Mesenchymal stem cell (in vitro differentiated cells and primary cell): ENCODE measurements around the gene RIN3.

Experiments
- DNase-seq: peaks from one replicate; pipeline ENCODE4 v3.0.0-alpha.2; 2013
- H2AFZ ChIP-seq: one replicate; pipeline ENCODE4 v1.6.1; 2013; ENCODE audit warnings: low read depth, mild to moderate bottlenecking, control low read depth, inconsistent platforms, low read length, moderate library complexity
- H2AK5ac ChIP-seq: 2 replicates; pipeline ENCODE4 v1.6.1; 2013; ENCODE audit warnings: low read length, moderate library complexity, mild to moderate bottlenecking, inconsistent platforms; ENCODE audit not compliant: severe bottlenecking
- H2BK120ac ChIP-seq: one replicate; pipeline ENCODE4 v1.6.1; 2013; ENCODE audit warnings: low read depth, mild to moderate bottlenecking, inconsistent platforms, low read length, moderate library complexity
- H2BK12ac ChIP-seq, 2 experiments: one replicate each; pipeline ENCODE4 v1.6.1; 2013; ENCODE audit warnings: inconsistent platforms in 2 of 2, low read length in 2 of 2, mild to moderate bottlenecking in 2 of 2, moderate library complexity in 2 of 2, control low read depth in 1 of 2
- H2BK15ac ChIP-seq: one replicate; pipeline ENCODE4 v1.6.1; 2013; ENCODE audit warnings: mild to moderate bottlenecking, low read depth, inconsistent platforms; ENCODE audit not compliant: poor library complexity, severe bottlenecking
- H2BK5ac ChIP-seq: 2 replicates; pipeline ENCODE4 v1.6.1; 2013; ENCODE audit warnings: low read depth, mild to moderate bottlenecking, low read length, control low read depth, inconsistent platforms; ENCODE audit not compliant: poor library complexity, severe bottlenecking
- H3K14ac ChIP-seq, 2 experiments: one replicate each; pipeline ENCODE4 v1.6.1; 2013; ENCODE audit warnings: inconsistent platforms in 2 of 2, low read length in 2 of 2, control low read depth in 1 of 2, mild to moderate bottlenecking in 1 of 2, moderate library complexity in 1 of 2
- H3K18ac ChIP-seq, 2 experiments: one replicate each; pipeline ENCODE4 v1.6.1; 2013; ENCODE audit warnings: inconsistent platforms in 2 of 2, low read length in 2 of 2, control low read depth in 1 of 2, low read depth in 1 of 2, mild to moderate bottlenecking in 1 of 2
- H3K23ac ChIP-seq, 2 experiments: one replicate each; pipeline ENCODE4 v1.6.1; 2013; ENCODE audit warnings: inconsistent platforms in 2 of 2, low read length in 2 of 2, mild to moderate bottlenecking in 2 of 2, moderate library complexity in 2 of 2, control low read depth in 1 of 2
- H3K27ac ChIP-seq: 2 replicates; pipeline ENCODE4 v1.5.1; 2013; ENCODE audit warnings: mild to moderate bottlenecking, moderate library complexity, low read length, control low read depth, inconsistent platforms; ENCODE audit not compliant: poor library complexity, severe bottlenecking
- H3K27me3 ChIP-seq, 2 experiments: 2 replicates each; pipeline versions ENCODE4 v1.6.1 to v1.7.0; 2013; ENCODE audit warnings: low read length in 2 of 2, mild to moderate bottlenecking in 2 of 2, moderate library complexity in 2 of 2, control low read depth in 1 of 2, inconsistent platforms in 1 of 2; ENCODE audit not compliant: control insufficient read depth in 1 of 2, insufficient read depth in 1 of 2
- H3K36me3 ChIP-seq, 2 experiments: 2 replicates each; pipeline versions ENCODE4 v1.6.1 to v1.7.0; 2013; ENCODE audit warnings: low read length in 2 of 2, control low read depth in 1 of 2, inconsistent platforms in 1 of 2, low read depth in 1 of 2, mild to moderate bottlenecking in 1 of 2; ENCODE audit not compliant: insufficient read depth in 2 of 2, control insufficient read depth in 1 of 2
- H3K4ac ChIP-seq, 2 experiments: one replicate each; pipeline ENCODE4 v1.6.1; 2013; ENCODE audit warnings: inconsistent platforms in 2 of 2, low read length in 2 of 2, mild to moderate bottlenecking in 2 of 2, moderate library complexity in 2 of 2, control low read depth in 1 of 2, low read depth in 1 of 2
- H3K4me1 ChIP-seq: 2 replicates; pipeline ENCODE4 v1.6.1; 2013; ENCODE audit warnings: low read depth, low read length, control low read depth; ENCODE audit not compliant: control insufficient read depth, insufficient read depth
- H3K4me2 ChIP-seq: 2 replicates; pipeline ENCODE4 v1.6.1; 2013; ENCODE audit warnings: low read length, mild to moderate bottlenecking, inconsistent platforms; ENCODE audit not compliant: poor library complexity, severe bottlenecking
- H3K4me3 ChIP-seq, 2 experiments: 2 replicates each; pipeline versions ENCODE4 v1.5.1 to v1.7.0; 2013; ENCODE audit warnings: low read length in 2 of 2, mild to moderate bottlenecking in 2 of 2, control low read depth in 1 of 2, low read depth in 1 of 2; ENCODE audit not compliant: insufficient read depth in 1 of 2
- H3K79me1 ChIP-seq: replicated peaks from 2 replicates; pipeline ENCODE4 v1.6.1; 2013; ENCODE audit warnings: mild to moderate bottlenecking, control low read depth, low read length, inconsistent platforms; ENCODE audit not compliant: poor library complexity, severe bottlenecking
- H3K9ac ChIP-seq: 2 replicates; pipeline ENCODE4 v1.7.0; 2013; ENCODE audit warnings: mild to moderate bottlenecking, low read length, moderate library complexity
- H3K9me3 ChIP-seq: 2 replicates; pipeline ENCODE4 v1.7.0; 2013; ENCODE audit warnings: mild to moderate bottlenecking, low read length; ENCODE audit not compliant: control insufficient read depth
- H4K8ac ChIP-seq: one replicate; pipeline ENCODE4 v1.6.1; 2013; ENCODE audit warnings: inconsistent platforms, mild to moderate bottlenecking, low read length, moderate library complexity
- H4K91ac ChIP-seq: one replicate; pipeline ENCODE4 v1.6.1; 2013; ENCODE audit warnings: mild to moderate bottlenecking, low read length, inconsistent platforms
- WGBS: methylation state at CpG from one replicate; pipeline ENCODE4 v1.1.7; 2013; ENCODE audit warnings: mixed read lengths; 5-methylcytosine and 5-hydroxymethylcytosine counted together

The RIN3 gene

GRCh38 chr14:92510972-92511371 lies 2.6 kb upstream of the RIN3 start:
- WGBS = 82% methylated on average over 2 of the region's 2 CpGs

GRCh38 chr14:92511453-92512238 lies 1.9 kb upstream of the RIN3 start:
- no peak overlapping the region for H2BK15ac ChIP-seq
- no peak overlapping the region for H4K91ac ChIP-seq
- H3K14ac ChIP-seq = no peak overlapping the region
- WGBS = 3% methylated on average over 6 of the region's 6 CpGs
- H3K9me3 ChIP-seq = no peaks in the 10 kb centered on the region
- H3K79me1 ChIP-seq = peaks cover 21% of the 10 kb centered on the region
- peak overlapping the region; percentile 94 for H2AK5ac ChIP-seq
- H2AFZ ChIP-seq = no peak overlapping the region
- H3K27me3 ChIP-seq = no peaks in the 10 kb centered on the region
- H2BK120ac ChIP-seq = peak overlapping the region; percentile 77
- no peak overlapping the region for H3K4me3 ChIP-seq
- H3K36me3 ChIP-seq = no peaks in the 10 kb centered on the region
- peak overlapping the region; percentile 88 to 95 for H2BK12ac ChIP-seq
- H2BK5ac ChIP-seq = peak overlapping the region; percentile 83
- H3K18ac ChIP-seq = peak overlapping the region; percentile 65 to 88
- H3K4ac ChIP-seq = peak overlapping the region; percentile 57 to 92
- DNase-seq = peak; percentile 98
- peak overlapping the region; percentile 52 for H4K8ac ChIP-seq
- no peak overlapping the region for H3K4me2 ChIP-seq
- H3K4me1 ChIP-seq = peaks cover 25% of the 10 kb centered on the region
- H3K23ac ChIP-seq = no peak overlapping the region
- H3K9ac ChIP-seq = peak overlapping the region; percentile 82
- H3K27ac ChIP-seq = peak overlapping the region; percentile 94

More at GRCh38 chr14:92510972-92511371, 2.6 kb upstream of the RIN3 start:
- H3K4me2 ChIP-seq = no peak overlapping the region
- no peaks in the 10 kb centered on the region for H3K36me3 ChIP-seq
- peak overlapping the region; percentile 52 for H4K8ac ChIP-seq
- H3K14ac ChIP-seq = no peak overlapping the region
- H3K4me3 ChIP-seq = no peak overlapping the region
- peak overlapping the region; percentile 36 for H4K91ac ChIP-seq
- peak overlapping the region; percentile 94 for H3K27ac ChIP-seq
- H2AK5ac ChIP-seq = peak overlapping the region; percentile 94
- no peaks in the 10 kb centered on the region for H3K27me3 ChIP-seq
- H2BK12ac ChIP-seq = peak overlapping the region; percentile 88 to 95
- DNase-seq = no peak
- H3K18ac ChIP-seq = peak overlapping the region; percentile 65 to 88
- H2BK15ac ChIP-seq = peak overlapping the region; percentile 60
- H3K9ac ChIP-seq = peak overlapping the region; percentile 82
- peaks cover 19% of the 10 kb centered on the region for H3K79me1 ChIP-seq
- peaks cover 25% of the 10 kb centered on the region for H3K4me1 ChIP-seq
- peak overlapping the region; percentile 77 for H2BK120ac ChIP-seq
- no peak overlapping the region for H2AFZ ChIP-seq
- H3K23ac ChIP-seq = peak overlapping the region in 1 of 2 experiments; percentile 18
- H3K9me3 ChIP-seq = no peaks in the 10 kb centered on the region
- H3K4ac ChIP-seq = peak overlapping the region; percentile 57 to 92
- peak overlapping the region; percentile 83 for H2BK5ac ChIP-seq

GRCh38 chr14:92512807-92513203 lies 776 bp upstream of the RIN3 start:
- Histone ChIP-seq H2BK12ac (peak overlapping the region; percentile 44 to 98), H3K18ac (peak overlapping the region; percentile 79 to 95), H3K23ac (peak overlapping the region in 1 of 2 experiments; percentile 75), H3K4ac (peak overlapping the region; percentile 62 to 77), H2AFZ (peak overlapping the region; percentile 68), H3K4me2 (peak overlapping the region; percentile 72), H3K4me1 (peaks cover 25% of the 10 kb centered on the region), H2BK15ac (no peak overlapping the region), H3K9ac (peak overlapping the region; percentile 94), H3K4me3 (peak overlapping the region; percentile 84 to 91), H4K8ac (peak overlapping the region; percentile 63), H3K9me3 (no peaks in the 10 kb centered on the region), H2AK5ac (peak overlapping the region; percentile 42), H3K27me3 (no peaks in the 10 kb centered on the region), H4K91ac (peak overlapping the region; percentile 93), H3K36me3 (no peaks in the 10 kb centered on the region), H3K79me1 (peaks cover 26% of the 10 kb centered on the region), H3K14ac (peak overlapping the region in 1 of 2 experiments; percentile 89), H2BK5ac (no peak overlapping the region), H3K27ac (peak overlapping the region; percentile 40), H2BK120ac (no peak overlapping the region)
- peak; percentile 14 for DNase-seq
- 79% methylated on average over 9 of the region's 9 CpGs for WGBS
